NCI-H1930 (cell line): ENCODE measurements around the gene PCDH15.

Experiments used
- DNase-seq, 2 experiments: peaks; one replicate each; lab custom pipeline; 2025; lab: John Stamatoyannopoulos, UW

The PCDH15 gene

DNA sequence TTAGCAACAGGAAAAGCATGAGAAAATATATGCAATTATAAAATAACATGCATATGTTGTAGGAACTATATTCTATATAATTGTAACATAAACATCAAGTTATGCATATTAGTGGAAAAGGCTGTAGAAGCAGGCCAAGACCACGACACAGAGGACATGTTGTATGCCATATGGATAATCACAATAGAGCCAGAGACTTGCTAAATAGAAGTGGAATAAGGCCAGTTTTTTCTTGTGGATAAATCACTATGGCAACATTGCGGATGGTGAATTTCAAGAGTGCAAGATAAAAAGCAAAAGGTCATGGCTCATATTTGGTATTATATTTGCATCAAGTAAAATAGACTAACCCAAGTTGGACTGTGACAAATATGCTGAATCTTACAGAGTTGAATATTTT lies 93.0 kb downstream of the PCDH15 start:
- DNase-seq = no peak

- DNase-seq = no peak
These were observed 98.2 kb downstream of the PCDH15 start for GRCh38 chr10:54702583-54703485.

DNA sequence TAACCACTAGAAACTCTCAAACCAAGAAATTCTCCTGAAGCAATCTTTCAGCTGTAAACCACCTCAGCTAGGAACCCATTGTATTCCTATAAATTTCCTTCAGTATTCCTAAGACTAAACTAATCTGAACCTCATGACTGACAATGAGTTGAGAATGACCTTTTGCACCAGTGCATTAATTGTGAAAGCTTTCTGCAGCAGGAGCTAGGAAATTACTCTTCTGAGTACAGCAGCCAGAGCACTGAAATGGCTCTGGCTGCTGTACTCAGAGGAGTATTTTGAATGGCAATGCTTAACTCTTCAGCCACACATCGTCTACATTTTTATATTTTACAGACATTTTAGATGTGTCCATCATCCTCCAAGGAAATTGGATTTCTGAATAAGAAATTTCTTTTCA lies 109.7 kb downstream of the PCDH15 start:
- DNase-seq = no peak

GRCh38 chr10:54682554-54682953 lies 118.5 kb downstream of the PCDH15 start:
- DNase-seq = no peak

DNA sequence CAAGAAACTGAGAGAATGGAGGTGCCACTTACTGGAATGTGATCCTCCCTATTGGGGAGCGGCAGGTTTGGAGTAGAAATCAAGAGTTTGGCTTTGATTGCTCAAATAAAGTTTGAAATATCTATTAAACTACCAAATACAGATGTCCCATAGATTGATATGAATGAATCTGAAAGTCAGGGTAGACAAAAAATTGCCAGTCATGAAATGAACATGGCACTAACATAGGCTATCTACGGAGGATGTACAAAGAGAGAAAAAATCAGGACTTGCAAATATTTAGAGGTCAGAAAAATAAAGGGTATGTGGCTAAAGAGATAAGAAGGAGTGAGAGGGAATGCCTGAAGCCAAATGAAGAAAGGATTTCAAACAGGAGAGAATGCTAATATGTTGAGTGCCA lies 119.9 kb downstream of the PCDH15 start:
- no peak for DNase-seq

DNA sequence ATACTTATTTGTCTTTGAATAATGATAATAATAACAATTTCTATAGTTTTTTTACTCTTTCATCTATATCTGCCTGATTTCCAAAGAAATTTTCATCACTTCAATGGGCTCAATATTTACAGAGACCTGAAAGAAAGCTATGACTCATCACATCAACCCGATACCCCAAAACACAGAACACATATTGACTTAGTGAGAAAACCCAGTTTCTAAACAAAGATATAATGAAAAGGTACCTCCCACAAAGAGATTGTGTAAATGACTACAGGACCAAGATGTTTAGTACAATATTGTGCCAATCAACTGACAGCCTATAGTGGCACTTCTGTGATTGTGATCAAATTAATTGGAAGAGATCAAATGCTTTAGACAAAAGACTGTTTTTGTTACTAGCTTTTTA lies 133.9 kb downstream of the PCDH15 start:
- no peak for DNase-seq

DNA sequence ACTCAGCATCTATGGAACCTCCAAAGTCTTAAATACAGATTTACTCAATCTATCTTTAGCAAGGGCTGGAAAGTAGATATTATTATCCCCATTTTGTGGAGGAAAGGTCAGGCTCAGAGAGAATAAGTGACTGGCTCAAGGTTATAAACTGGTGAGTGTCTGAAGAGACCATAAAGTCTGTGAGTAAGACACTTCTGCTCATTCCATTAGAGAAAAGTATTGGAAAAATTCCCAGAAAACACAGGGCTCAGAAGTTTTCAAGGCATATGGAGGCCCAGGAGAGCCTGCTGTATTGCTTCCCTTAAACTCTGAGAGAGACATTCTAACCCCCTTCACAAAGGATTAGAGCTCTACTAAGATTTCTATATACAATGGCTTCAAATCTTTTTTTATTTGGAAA lies 134.8 kb downstream of the PCDH15 start:
- no peak for DNase-seq

DNA sequence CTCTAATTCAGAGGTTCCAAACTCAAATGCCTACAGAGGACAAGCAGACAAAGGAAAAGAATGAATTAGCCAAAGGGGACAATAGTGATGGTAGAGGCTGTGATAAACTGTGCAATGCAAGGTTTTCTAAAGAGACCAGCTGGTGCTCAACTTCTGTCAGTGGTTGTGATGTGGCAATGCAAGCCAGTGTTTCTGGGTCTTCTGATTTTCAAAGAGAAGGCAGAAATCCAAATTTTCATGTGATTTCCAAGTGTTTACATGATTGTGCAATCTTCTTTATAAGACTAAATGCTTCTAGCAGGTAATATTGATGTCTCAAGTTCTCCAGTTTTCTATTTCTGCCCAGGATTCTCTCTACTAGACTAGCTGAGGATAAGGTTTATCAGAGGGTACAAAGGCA lies 135.9 kb downstream of the PCDH15 start:
- DNase-seq = no peak

DNA sequence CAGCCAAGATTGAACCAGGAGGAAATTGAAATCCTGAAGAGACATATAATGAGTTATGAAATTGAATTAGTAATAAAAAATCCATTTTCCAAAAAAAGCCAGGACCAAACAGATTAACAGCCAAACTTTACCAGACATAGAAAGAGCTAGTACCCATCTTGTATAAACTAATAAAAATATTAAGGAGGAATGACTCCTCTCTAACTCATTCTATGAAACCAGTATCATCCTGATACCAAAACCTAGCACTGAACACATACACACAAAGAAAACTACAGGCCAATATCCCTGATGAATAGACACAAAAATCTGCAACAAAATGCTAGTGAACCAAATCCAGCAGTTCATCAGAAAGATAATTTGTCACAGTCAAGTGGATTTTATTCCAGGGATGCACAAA lies 140.6 kb downstream of the PCDH15 start:
- DNase-seq = no peak

- no peak for DNase-seq
These were observed 144.4 kb downstream of the PCDH15 start for GRCh38 chr10:54656643-54657042.

- no peak for DNase-seq
These were observed 147.5 kb downstream of the PCDH15 start for GRCh38 chr10:54653518-54653917.

- no peak for DNase-seq
These were observed 150.5 kb downstream of the PCDH15 start for GRCh38 chr10:54650547-54650946.

- DNase-seq = no peak
These were observed 179.0 kb downstream of the PCDH15 start for GRCh38 chr10:54622017-54622416.

DNA sequence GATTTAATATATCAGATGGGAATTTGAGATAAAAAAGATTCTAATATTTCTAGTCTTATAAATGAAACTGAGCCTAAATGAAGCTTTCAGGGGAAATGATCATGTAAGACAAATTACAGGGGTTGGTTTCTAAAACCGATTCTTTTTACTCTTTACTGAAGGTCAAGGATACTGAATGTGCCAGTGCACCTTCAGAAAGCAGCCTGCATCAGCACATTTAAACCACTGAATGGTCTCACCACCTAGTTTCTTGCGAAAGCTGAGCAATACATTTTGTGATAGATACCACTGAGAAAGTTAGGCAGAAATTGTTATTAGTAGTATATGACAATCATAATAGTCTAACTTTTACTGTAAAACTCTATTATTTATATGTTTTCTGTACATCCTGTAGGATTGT lies 180.7 kb downstream of the PCDH15 start:
- DNase-seq = no peak

GRCh38 chr10:54614072-54614471 lies 187.0 kb downstream of the PCDH15 start:
- DNase-seq = no peak

DNA sequence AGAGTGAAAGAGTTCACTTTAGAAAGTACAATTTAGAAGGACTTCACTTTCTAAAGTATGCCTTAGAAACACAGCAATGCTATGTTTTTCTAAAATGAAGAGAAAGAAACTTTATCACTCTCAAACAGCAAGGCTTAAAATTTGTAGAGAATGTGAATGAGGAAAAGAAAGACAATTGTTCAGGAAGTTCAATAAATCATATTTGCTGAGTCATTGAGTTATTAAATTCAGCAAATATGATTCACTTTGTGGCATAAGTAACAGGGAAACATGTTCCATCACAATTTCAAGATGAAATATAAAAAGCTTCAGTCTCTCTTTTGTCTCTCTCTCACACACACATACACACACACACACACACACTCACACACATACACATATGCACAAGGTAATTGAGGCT lies 187.9 kb downstream of the PCDH15 start:
- DNase-seq = no peak

DNA sequence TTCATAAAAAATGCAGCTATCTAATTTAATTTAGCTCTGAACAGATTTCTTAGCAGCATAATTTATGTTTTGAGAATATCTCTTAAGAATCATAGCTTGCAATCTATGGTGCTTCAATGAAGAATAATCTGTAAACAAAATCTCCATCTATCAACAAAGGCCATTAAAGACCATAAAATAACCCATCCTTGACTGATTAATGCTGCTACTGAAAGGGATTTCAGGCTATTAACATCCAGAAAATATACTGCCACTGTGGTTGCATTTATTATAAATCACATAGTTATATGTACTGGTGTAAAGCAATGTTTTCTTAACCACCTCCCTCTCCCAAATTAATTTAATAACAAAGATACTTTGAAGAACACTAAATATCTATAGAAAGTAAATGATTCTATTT lies 191.6 kb downstream of the PCDH15 start:
- DNase-seq = no peak

- no peak for DNase-seq
These were observed 193.0 kb downstream of the PCDH15 start for GRCh38 chr10:54607983-54608382.

DNA sequence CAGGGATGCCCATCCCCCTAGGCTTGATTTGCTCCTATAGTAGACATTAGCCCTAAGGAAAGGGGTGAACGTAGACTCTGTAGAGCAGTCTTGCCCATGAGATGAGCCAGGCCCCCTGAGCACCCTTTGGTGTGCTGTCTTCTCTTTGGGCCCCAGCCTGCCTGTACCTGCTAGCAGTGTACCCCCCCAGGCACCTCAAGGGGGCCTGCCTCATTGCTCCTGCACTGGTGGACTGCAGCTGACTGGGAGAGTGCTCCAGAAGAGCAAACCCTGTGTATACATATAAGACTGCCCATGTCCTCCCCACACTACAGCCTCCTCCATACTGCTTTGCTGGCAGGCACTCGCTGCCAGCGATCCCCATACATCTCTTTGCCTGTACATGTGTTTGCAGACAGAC lies 206.7 kb downstream of the PCDH15 start:
- no peak for DNase-seq

- no peak for DNase-seq
These were observed 213.1 kb downstream of the PCDH15 start for GRCh38 chr10:54587971-54588370.

DNA sequence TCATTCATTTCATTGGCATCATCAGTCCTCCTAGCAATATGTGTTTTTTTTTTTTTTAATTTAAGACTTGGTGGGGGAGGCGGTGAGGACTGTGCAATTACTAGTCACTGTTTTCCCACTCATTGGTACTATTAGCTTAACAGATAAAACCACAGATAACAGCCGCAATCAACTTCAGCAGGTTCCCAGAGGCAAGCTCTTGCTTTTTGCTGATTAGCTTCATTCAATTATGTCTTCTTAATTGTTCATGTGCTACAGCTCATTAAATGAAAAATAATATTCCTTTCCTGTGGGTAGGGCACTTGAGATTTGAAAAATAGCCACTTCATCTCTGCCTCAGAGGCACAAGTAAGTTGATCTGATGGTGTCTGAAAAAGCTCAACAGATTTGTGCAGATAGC lies 215.5 kb downstream of the PCDH15 start:
- no peak for DNase-seq

DNA sequence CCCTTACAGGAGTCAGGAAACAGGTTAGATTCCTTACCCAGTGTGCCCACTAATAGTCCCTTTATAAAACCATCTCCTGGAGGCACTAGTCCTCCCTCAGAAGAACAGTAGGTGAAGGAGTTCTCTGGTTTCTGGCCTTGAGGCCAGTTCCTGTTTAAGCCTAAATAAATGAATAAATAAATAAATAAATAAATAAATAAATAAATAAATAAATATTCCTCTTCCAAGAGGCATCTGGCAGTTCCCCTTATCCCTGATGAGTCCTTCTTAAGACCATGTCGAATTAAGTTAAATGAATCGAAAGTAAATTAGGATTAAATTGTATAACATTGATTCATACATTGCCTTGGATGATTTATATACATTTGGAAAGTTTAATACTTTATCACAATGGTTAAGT lies 223.3 kb downstream of the PCDH15 start:
- DNase-seq = no peak

DNA sequence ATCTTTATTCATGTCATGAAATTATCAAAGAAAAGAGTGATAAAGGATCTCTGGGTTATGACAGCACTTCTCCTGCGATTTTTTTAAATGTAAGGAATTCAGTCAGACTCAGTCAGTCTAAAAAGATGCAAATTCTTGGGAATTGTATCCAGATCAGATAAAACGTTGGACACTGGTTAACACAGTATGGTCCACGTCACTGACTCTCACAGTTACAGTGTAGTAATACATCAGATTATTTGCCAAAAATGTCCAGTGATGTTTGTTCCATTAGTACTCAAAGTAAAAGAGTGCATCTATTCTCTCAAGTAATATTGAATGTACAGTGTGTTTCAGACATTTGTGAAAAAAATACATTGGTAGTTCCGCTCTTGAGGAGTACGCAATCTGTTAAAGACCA lies 224.5 kb downstream of the PCDH15 start:
- DNase-seq = no peak

DNA sequence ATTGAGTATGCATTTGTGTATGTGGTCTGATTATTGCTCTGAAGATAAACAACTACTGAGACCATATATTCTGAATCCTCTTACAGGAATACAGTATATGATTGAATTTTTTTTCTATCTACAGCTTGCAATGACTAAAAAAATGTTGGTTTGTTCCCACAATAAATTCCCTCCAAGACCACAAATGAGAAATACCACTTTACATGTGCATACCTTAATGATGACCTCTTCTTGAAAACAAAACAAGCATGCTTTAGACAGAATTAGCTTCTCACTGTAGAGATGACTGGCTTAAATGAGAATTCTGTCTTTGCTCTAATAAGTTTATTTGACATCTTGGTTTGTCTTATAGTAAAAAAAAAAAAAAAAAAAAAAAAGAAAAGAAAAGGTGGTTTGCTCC lies 241.5 kb downstream of the PCDH15 start:
- DNase-seq = no peak
